GM12892 (cell line): ENCODE results near the gene CCNJL.

ENCODE experiments used
- POLR2A ChIP-seq: IDR thresholded peaks from 2 replicates; pipeline ENCODE4 v1.6.1; 2011; ENCODE audit warnings: low read depth, low read length, control low read depth
- POLR2AphosphoS5 ChIP-seq: IDR thresholded peaks from 2 replicates; pipeline ENCODE4 v1.6.1; 2011; ENCODE audit warnings: low read depth, low read length, control low read depth
- TAF1 ChIP-seq: IDR thresholded peaks from 2 replicates; pipeline ENCODE4 v1.6.1; 2011; ENCODE audit warnings: low read depth, mild to moderate bottlenecking, control low read depth, low read length, borderline replicate concordance

DNA sequence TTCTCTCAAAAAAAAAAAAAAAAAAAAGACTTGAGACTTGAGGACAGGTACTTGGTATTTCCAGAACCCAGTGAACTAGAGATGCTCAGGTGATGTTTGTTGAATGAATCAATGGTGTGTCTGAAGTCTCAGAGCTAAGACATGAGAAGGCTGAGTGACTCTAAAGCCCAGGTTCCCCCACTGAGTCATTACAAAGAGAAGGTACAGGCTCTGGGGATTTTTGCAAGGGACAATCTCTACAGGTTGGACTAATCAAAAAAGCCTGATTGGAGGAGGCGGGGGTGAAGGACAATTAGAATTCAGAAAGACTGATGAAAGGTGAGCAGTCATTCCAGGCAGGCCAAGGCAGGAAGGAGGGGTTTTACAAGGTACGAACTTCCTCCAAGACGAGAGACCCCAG is 91.3 kb downstream of the CCNJL start:
- TF ChIP-seq TAF1 (no peak), POLR2AphosphoS5 (no peak), POLR2A (no peak)
